ENCODE results near the gene PAM. TPM values are rescaled to one million over a fixed set of nuclear protein-coding genes. Genes with fewer than 3 reads are reported as not detected.

Gene PAM
- total RNA-seq, 1 experiment from 2014 or later: 131 TPM

GRCh38 chr5:102743900-102744299 is 11.2 kb upstream of the PAM start:
- Histone ChIP-seq H3K27me3 (ENCODE audit: control insufficient read depth, insufficient read depth, low read length) (peaks cover 4% of the 10 kb centered on the region; the same call in 1 of the 2 replicates), H3K36me3 (ENCODE audit: control insufficient read depth, insufficient read depth, low read length) (no peaks in the 10 kb centered on the region), H3K4me3 (ENCODE audit: low read depth in 2 of 2, low read length in 2 of 2) (no peak overlapping the region), H3K27ac (ENCODE audit: low read length) (no peak overlapping the region), H3K4me1 (ENCODE audit: control insufficient read depth, insufficient read depth, low read length) (no peaks in the 10 kb centered on the region), H3K9me3 (ENCODE audit: control insufficient read depth, insufficient read depth, low read depth, low read length) (no peaks in the 10 kb centered on the region)
- in situ Hi-C loops (cut with HindIII; ENCODE audit: low pct_unique_long_range_greater_than_20kb, low sequenced_read_pairs) (no loop called here), intact Hi-C loops (cut with micrococcal nuclease; ENCODE audit: unreplicated experiment) (no loop called here)
- ChIA-PET POLR2A (interaction anchor here (0.6 kb wide), 1 partner anchor 11 kb away, joined by 3 read pairs; the partner anchor contains the start of gene PAM), CTCF (no interaction called here)
- no peak for TF ChIP-seq REST (IDR thresholded peaks at IDR 0.05; ENCODE audit: insufficient read depth in 1 of 2, low read depth in 2 of 2, low read length in 1 of 2)
- no peak for TF ChIP-seq CTCF (IDR thresholded peaks at IDR 0.05)
- no peak for TF ChIP-seq SIN3A (IDR thresholded peaks at IDR 0.05; ENCODE audit: borderline replicate concordance, insufficient read depth, low read depth, low read length)
- TF ChIP-seq POLR2AphosphoS5 (IDR thresholded peaks at IDR 0.05; ENCODE audit: low read depth, low read length): no peak
- TF ChIP-seq TCF7L2 (IDR thresholded peaks at IDR 0.05; ENCODE audit: low read depth, low read length): no peak
- ATAC-seq: no peak
- DNase-seq (ENCODE audit: low read depth, low spot score): no peak
- no TSS peak for BruUV-seq (replicated peaks)

GRCh38 chr5:102747386-102748166 is 7.5 kb upstream of the PAM start:
- intact Hi-C loops (cut with micrococcal nuclease; ENCODE audit: unreplicated experiment) (no loop called here), in situ Hi-C loops (cut with HindIII; ENCODE audit: low pct_unique_long_range_greater_than_20kb, low sequenced_read_pairs) (no loop called here)
- POLR2A ChIA-PET: no interaction called here

More at GRCh38 chr5:102747386-102748166, 7.5 kb upstream of the PAM start:
- Histone ChIP-seq H3K27ac (ENCODE audit: low read length) (no peak overlapping the region), H3K9me3 (ENCODE audit: control insufficient read depth, insufficient read depth, low read depth, low read length) (no peaks in the 10 kb centered on the region), H3K4me1 (ENCODE audit: control insufficient read depth, insufficient read depth, low read length) (no peaks in the 10 kb centered on the region), H3K27me3 (ENCODE audit: control insufficient read depth, insufficient read depth, low read length) (peaks cover 4% of the 10 kb centered on the region; the same call in 1 of the 2 replicates), H3K36me3 (ENCODE audit: control insufficient read depth, insufficient read depth, low read length) (no peaks in the 10 kb centered on the region), H3K4me3 (ENCODE audit: low read depth in 2 of 2, low read length in 2 of 2) (no peak overlapping the region)
- TF ChIP-seq CTCF (IDR thresholded peaks at IDR 0.05): no peak
- TF ChIP-seq TCF7L2 (IDR thresholded peaks at IDR 0.05; ENCODE audit: low read depth, low read length): no peak
- no peak for TF ChIP-seq REST (IDR thresholded peaks at IDR 0.05; ENCODE audit: insufficient read depth in 1 of 2, low read depth in 2 of 2, low read length in 1 of 2)
- no peak for TF ChIP-seq SIN3A (IDR thresholded peaks at IDR 0.05; ENCODE audit: borderline replicate concordance, insufficient read depth, low read depth, low read length)
- no peak for TF ChIP-seq POLR2AphosphoS5 (IDR thresholded peaks at IDR 0.05; ENCODE audit: low read depth, low read length)
- no TSS peak for BruUV-seq (replicated peaks)
- no peak for DNase-seq (ENCODE audit: low read depth, low spot score)
- CTCF ChIA-PET: no interaction called here
- ATAC-seq: no peak

Measured in Panc1 (cell line).